ENCODE measurements around the gene ETV3L. TPM values are rescaled to one million over a fixed set of nuclear protein-coding genes. Genes with fewer than 3 reads are reported as not detected.

Gene ETV3L
- total and polyA plus RNA-seq, 5 donors from 2014 or later, result not detected

GRCh38 chr1:157110003-157110402 lies 10.4 kb upstream of the ETV3L start:
- peaks cover 32% of the 10 kb centered on the region for H3K27me3 Mint-ChIP-seq
- Histone ChIP-seq H3K27me3 (ENCODE audit: control insufficient read depth, insufficient read depth, low read length) (no peaks in the 10 kb centered on the region), H3K4me1 (ENCODE audit: control insufficient read depth, insufficient read depth, low read length, poor library complexity, severe bottlenecking) (no peaks in the 10 kb centered on the region), H3K4me3 (ENCODE audit: low read depth, low read length) (no peak overlapping the region), H3K9me3 (ENCODE audit: control insufficient read depth in 2 of 2, low read length in 2 of 2) (no peaks in the 10 kb centered on the region), H3K36me3 (ENCODE audit: control insufficient read depth, insufficient read depth, low read length) (no peaks in the 10 kb centered on the region), H3K27ac (ENCODE audit: insufficient read depth, low read length, poor library complexity, severe bottlenecking) (no peak overlapping the region)
- DNase-seq (no peak), ATAC-seq (ENCODE audit: low read depth in 2 of 2) (no peak)
- H3K4me1 Mint-ChIP-seq, result no peaks in the 10 kb centered on the region
- H3K4me3 Mint-ChIP-seq, result no peak overlapping the region
- H3K27ac Mint-ChIP-seq, result no peak overlapping the region
- H3K36me3 Mint-ChIP-seq, result peaks cover 3% of the 10 kb centered on the region
- H3K9me3 Mint-ChIP-seq, result no peaks in the 10 kb centered on the region

DNA sequence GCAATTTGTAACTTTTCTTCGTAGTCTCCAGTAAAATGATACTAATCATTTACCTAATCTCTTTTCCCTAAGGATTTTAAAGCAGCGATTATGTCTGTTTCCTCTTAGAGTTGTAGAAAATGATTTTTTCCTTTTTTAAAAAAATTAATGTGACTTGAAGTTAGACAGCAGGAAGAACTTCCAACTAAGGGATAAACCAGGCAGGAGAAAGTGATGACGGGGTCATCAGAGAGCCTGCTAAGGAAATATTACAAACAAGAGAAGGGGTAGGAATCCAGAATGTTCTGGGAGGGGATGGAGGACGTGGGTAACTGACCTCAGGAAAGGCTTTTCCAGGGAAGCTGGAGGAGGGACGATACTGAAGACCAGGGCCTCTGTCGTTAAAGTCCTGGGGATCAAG lies 8.8 kb upstream of the ETV3L start:
- no peaks in the 10 kb centered on the region for H3K4me1 ChIP-seq (ENCODE audit: control insufficient read depth, insufficient read depth, low read length, poor library complexity, severe bottlenecking)
- Mint-ChIP-seq H3K36me3 (peaks cover 3% of the 10 kb centered on the region), H3K4me1 (no peaks in the 10 kb centered on the region), H3K9me3 (no peaks in the 10 kb centered on the region), H3K4me3 (no peak overlapping the region), H3K27ac (no peak overlapping the region), H3K27me3 (peaks cover 32% of the 10 kb centered on the region)
- H3K4me3 ChIP-seq (ENCODE audit: low read depth, low read length), result no peak overlapping the region
- DNase-seq (no peak), ATAC-seq (ENCODE audit: low read depth in 2 of 2) (no peak)
- no peaks in the 10 kb centered on the region for H3K36me3 ChIP-seq (ENCODE audit: control insufficient read depth, insufficient read depth, low read length)
- no peaks in the 10 kb centered on the region for H3K27me3 ChIP-seq (ENCODE audit: control insufficient read depth, insufficient read depth, low read length)
- H3K27ac ChIP-seq (ENCODE audit: insufficient read depth, low read length, poor library complexity, severe bottlenecking), result no peak overlapping the region
- H3K9me3 ChIP-seq (ENCODE audit: control insufficient read depth in 2 of 2, low read length in 2 of 2), result no peaks in the 10 kb centered on the region

DNA sequence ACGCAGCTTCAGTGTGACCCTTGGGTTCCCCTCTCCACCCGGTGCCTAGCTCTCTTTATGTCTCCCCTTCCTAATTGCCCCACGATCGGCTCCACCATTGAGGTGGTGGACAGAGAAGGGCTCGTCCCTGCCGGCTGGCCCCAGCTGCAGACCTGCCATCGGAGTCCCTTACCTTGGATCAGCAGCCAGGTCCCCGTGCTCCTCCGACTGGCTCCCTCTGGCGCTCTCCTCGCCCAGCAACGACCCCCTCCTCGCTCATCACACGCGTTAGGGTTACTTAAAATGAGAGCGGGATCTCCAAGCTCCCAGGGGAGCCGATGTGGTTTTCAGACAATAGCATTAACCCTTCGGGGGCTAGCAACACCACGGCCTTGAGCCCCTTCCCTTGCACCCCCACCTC lies 8.1 kb upstream of the ETV3L start:
- no peaks in the 10 kb centered on the region for H3K4me1 ChIP-seq (ENCODE audit: control insufficient read depth, insufficient read depth, low read length, poor library complexity, severe bottlenecking)
- H3K4me3 ChIP-seq (ENCODE audit: low read depth, low read length), result no peak overlapping the region
- H3K4me1 Mint-ChIP-seq, result no peaks in the 10 kb centered on the region
- H3K4me3 Mint-ChIP-seq, result peak overlapping the region in 1 of 4 donors; percentile 46
- peaks cover 3% of the 10 kb centered on the region for H3K36me3 Mint-ChIP-seq
- ATAC-seq (ENCODE audit: low read depth in 2 of 2) (no peak), DNase-seq (no peak)
- no peaks in the 10 kb centered on the region for H3K9me3 Mint-ChIP-seq
- H3K36me3 ChIP-seq (ENCODE audit: control insufficient read depth, insufficient read depth, low read length), result no peaks in the 10 kb centered on the region
- no peak overlapping the region for H3K27ac ChIP-seq (ENCODE audit: insufficient read depth, low read length, poor library complexity, severe bottlenecking)
- no peaks in the 10 kb centered on the region for H3K9me3 ChIP-seq (ENCODE audit: control insufficient read depth in 2 of 2, low read length in 2 of 2)
- peaks cover 33% of the 10 kb centered on the region for H3K27me3 Mint-ChIP-seq
- no peaks in the 10 kb centered on the region for H3K27me3 ChIP-seq (ENCODE audit: control insufficient read depth, insufficient read depth, low read length)
- no peak overlapping the region for H3K27ac Mint-ChIP-seq

DNA sequence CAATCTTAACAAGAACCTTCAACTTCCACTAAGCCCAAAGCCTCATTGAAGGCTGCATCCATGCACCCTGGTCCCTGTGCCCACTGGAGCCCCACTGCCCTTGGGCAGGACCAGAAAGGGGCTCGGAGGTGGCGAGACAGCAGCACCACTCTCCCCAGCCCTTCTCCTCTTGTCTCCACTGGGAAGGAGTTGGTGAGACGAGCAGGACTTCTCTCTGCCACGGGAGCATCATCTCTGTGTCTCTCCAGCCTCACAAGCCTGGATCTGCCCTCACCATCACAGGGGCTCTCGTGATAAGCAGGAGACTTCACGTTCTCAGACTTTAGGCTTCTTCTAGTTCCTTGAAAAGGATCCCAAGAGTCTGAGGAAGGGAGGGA lies 7.2 kb upstream of the ETV3L start:
- H3K4me3 ChIP-seq (ENCODE audit: low read depth, low read length), result no peak overlapping the region
- Mint-ChIP-seq H3K9me3 (no peaks in the 10 kb centered on the region), H3K27ac (no peak overlapping the region), H3K27me3 (peaks cover 37% of the 10 kb centered on the region), H3K4me3 (no peak overlapping the region), H3K36me3 (no peaks in the 10 kb centered on the region), H3K4me1 (no peaks in the 10 kb centered on the region)
- no peaks in the 10 kb centered on the region for H3K27me3 ChIP-seq (ENCODE audit: control insufficient read depth, insufficient read depth, low read length)
- H3K4me1 ChIP-seq (ENCODE audit: control insufficient read depth, insufficient read depth, low read length, poor library complexity, severe bottlenecking), result no peaks in the 10 kb centered on the region
- no peak overlapping the region for H3K27ac ChIP-seq (ENCODE audit: insufficient read depth, low read length, poor library complexity, severe bottlenecking)
- H3K36me3 ChIP-seq (ENCODE audit: control insufficient read depth, insufficient read depth, low read length), result no peaks in the 10 kb centered on the region
- DNase-seq, result no peak
- H3K9me3 ChIP-seq (ENCODE audit: control insufficient read depth in 2 of 2, low read length in 2 of 2), result no peaks in the 10 kb centered on the region
- ATAC-seq (ENCODE audit: low read depth in 2 of 2), result no peak

DNA sequence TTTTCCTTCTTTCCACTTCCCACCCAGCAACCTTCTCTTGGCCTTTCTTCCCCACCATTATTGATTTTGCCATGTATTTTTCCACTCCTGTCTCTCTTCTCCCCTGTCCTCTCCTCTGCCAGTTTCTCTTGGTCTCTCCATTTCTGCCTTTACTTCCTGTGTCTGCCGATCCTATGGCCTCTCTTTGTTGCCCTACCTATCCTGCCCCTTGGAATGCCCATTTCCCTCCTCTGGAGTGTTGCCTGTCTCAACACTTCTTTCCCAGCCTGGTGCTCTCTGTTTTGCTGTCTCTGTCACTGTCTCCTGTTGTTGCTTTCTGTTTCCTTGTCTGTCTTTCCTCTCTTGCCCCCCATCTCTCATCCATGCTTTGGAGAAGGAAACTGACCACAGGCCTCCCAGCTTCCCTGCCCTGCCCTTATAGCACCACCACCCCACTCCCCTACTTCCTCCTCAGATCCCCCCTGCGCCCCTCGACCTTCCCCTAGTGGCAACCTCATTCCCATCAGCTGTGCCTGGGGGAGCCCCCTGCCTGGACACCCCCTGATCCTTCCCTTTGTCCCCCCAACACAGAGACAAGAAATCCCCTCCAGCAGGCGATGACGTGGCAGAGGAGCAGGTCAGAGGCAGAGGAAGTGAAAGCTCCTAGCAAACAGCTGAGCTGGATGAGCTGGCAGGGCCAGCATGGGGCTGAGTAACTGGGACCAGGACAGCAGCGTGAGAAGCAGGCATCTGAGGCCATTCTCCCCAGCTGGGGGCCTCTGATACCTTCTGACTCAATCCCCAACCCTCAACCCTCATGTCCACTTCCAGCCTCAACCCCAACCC lies 6.6 kb upstream of the ETV3L start:
- Histone ChIP-seq H3K4me1 (ENCODE audit: control insufficient read depth, insufficient read depth, low read length, poor library complexity, severe bottlenecking) (no peaks in the 10 kb centered on the region), H3K27ac (ENCODE audit: insufficient read depth, low read length, poor library complexity, severe bottlenecking) (no peak overlapping the region), H3K36me3 (ENCODE audit: control insufficient read depth, insufficient read depth, low read length) (no peaks in the 10 kb centered on the region), H3K4me3 (ENCODE audit: low read depth, low read length) (no peak overlapping the region), H3K9me3 (ENCODE audit: control insufficient read depth in 2 of 2, low read length in 2 of 2) (no peaks in the 10 kb centered on the region), H3K27me3 (ENCODE audit: control insufficient read depth, insufficient read depth, low read length) (no peaks in the 10 kb centered on the region)
- no peak overlapping the region for H3K4me3 Mint-ChIP-seq
- DNase-seq (no peak), ATAC-seq (ENCODE audit: low read depth in 2 of 2) (peak; percentile 45 to 58)
- H3K36me3 Mint-ChIP-seq, result no peaks in the 10 kb centered on the region
- H3K27me3 Mint-ChIP-seq, result peaks cover 34% of the 10 kb centered on the region
- H3K4me1 Mint-ChIP-seq, result no peaks in the 10 kb centered on the region
- no peaks in the 10 kb centered on the region for H3K9me3 Mint-ChIP-seq
- peak overlapping the region in 2 of 3 donors; percentile 10 to 55 for H3K27ac Mint-ChIP-seq

DNA sequence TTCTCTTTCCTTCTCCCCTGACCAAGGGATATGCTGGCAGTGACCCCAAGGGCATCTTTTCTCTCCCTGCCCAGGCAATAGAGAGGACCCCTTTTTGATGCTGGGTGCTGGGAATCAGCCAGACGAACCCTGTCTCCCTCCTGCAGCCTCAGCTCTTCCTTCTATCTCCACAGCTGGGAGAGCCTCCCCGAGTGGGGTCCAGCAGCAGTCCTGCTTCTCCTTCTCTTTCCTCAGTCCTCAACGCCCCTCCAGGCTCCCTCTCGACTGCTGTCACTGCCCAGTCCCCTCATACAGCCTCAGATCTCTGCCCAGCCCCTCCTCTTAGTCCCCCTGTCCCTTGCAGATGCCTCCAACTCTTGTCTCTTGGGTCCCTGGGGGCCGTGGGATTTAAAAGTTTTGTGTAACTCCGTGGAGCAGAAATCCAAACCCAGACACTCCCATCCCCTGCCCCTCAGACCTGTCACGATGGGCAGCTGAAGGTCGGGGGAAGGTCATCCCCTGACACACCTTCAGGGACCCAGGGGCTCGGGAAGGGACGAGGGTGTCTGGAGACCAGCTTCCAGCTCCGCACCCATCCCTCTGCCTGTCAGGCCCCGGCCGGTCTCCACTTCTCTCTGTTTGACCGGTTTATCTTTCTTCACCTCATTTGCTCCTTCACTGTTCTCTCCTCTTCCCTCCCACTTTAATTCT lies 5.8 kb upstream of the ETV3L start:
- DNase-seq (no peak), ATAC-seq (ENCODE audit: low read depth in 2 of 2) (no peak)
- no peaks in the 10 kb centered on the region for H3K9me3 ChIP-seq (ENCODE audit: control insufficient read depth in 2 of 2, low read length in 2 of 2)
- peaks cover 28% of the 10 kb centered on the region for H3K27me3 Mint-ChIP-seq
- H3K36me3 ChIP-seq (ENCODE audit: control insufficient read depth, insufficient read depth, low read length), result no peaks in the 10 kb centered on the region
- H3K27me3 ChIP-seq (ENCODE audit: control insufficient read depth, insufficient read depth, low read length), result no peaks in the 10 kb centered on the region
- no peak overlapping the region for H3K4me3 Mint-ChIP-seq
- no peaks in the 10 kb centered on the region for H3K9me3 Mint-ChIP-seq
- no peaks in the 10 kb centered on the region for H3K4me1 ChIP-seq (ENCODE audit: control insufficient read depth, insufficient read depth, low read length, poor library complexity, severe bottlenecking)
- H3K27ac ChIP-seq (ENCODE audit: insufficient read depth, low read length, poor library complexity, severe bottlenecking), result no peak overlapping the region
- no peak overlapping the region for H3K27ac Mint-ChIP-seq
- H3K4me3 ChIP-seq (ENCODE audit: low read depth, low read length), result no peak overlapping the region
- H3K4me1 Mint-ChIP-seq, result no peaks in the 10 kb centered on the region
- H3K36me3 Mint-ChIP-seq, result no peaks in the 10 kb centered on the region

- no peaks in the 10 kb centered on the region for H3K4me1 ChIP-seq (ENCODE audit: control insufficient read depth, insufficient read depth, low read length, poor library complexity, severe bottlenecking)
- Mint-ChIP-seq H3K4me3 (no peak overlapping the region), H3K27ac (peak overlapping the region in 1 of 3 donors; percentile 16), H3K36me3 (no peaks in the 10 kb centered on the region), H3K9me3 (no peaks in the 10 kb centered on the region), H3K4me1 (no peaks in the 10 kb centered on the region), H3K27me3 (peaks cover 28% of the 10 kb centered on the region)
- H3K27ac ChIP-seq (ENCODE audit: insufficient read depth, low read length, poor library complexity, severe bottlenecking), result no peak overlapping the region
- no peak for DNase-seq
- H3K4me3 ChIP-seq (ENCODE audit: low read depth, low read length), result no peak overlapping the region
- H3K27me3 ChIP-seq (ENCODE audit: control insufficient read depth, insufficient read depth, low read length), result no peaks in the 10 kb centered on the region
- H3K9me3 ChIP-seq (ENCODE audit: control insufficient read depth in 2 of 2, low read length in 2 of 2), result no peaks in the 10 kb centered on the region
- no peaks in the 10 kb centered on the region for H3K36me3 ChIP-seq (ENCODE audit: control insufficient read depth, insufficient read depth, low read length)
- no peak for ATAC-seq (ENCODE audit: low read depth in 2 of 2)
Observed at GRCh38 chr1:157104598-157105293, 5.1 kb upstream of the ETV3L start.

Measured in CD4-positive, CD25-positive, alpha-beta regulatory T cell (primary cell).